Thyroid gland (tissue), 4 donors: ENCODE measurements around the gene AFF4.
A peak's percentile ranks its signal among the peaks of the same experiment; 100 is the strongest.

Experiments
- CTCF ChIP-seq, 6 experiments: fragments of 200-600 bp in 3 of 6; fragments of 450-650 bp in 3 of 6; sonication (generic) in 3 of 6; IDR thresholded peaks; one replicate each; pipeline ENCODE4 v1.5.1; 2016 to 2019; ENCODE audit warnings: antibody characterized with exemption in 6 of 6, mild to moderate bottlenecking in 2 of 6, inconsistent platforms in 1 of 6, moderate library complexity in 1 of 6
- POLR2A ChIP-seq, 2 donors: fragments of 450-650 bp; IDR thresholded peaks; one replicate each; pipeline ENCODE4 v1.6.1; 2017; ENCODE audit warnings: antibody characterized with exemption in 2 of 2, mild to moderate bottlenecking in 2 of 2, moderate library complexity in 1 of 2

- peak; percentile 49 to 92 (median 76) for TF ChIP-seq CTCF (IDR thresholded peaks at IDR 0.05)
- TF ChIP-seq POLR2A (IDR thresholded peaks at IDR 0.05): no peak
These were observed 133.5 kb downstream of the AFF4 start for GRCh38 chr5:132829742-132830435.
